Measurements from ENCODE around the gene PTPRM.

The PTPRM gene

GRCh38 chr18:7844418-7844817 is 277.3 kb downstream of the PTPRM start:
- no peak for DNase-seq (ENCODE audit: low read depth in 2 of 3, low spot score in 1 of 3)

- DNase-seq (ENCODE audit: low read depth in 2 of 3, low spot score in 1 of 3) = no peak
Observed at GRCh38 chr18:7846335-7846734, 279.2 kb downstream of the PTPRM start.

- DNase-seq (ENCODE audit: low read depth in 2 of 3, low spot score in 1 of 3) = no peak
Observed at GRCh38 chr18:7847357-7848053, 280.4 kb downstream of the PTPRM start.

- DNase-seq (ENCODE audit: low read depth in 2 of 3, low spot score in 1 of 3) = no peak
Observed at GRCh38 chr18:7848054-7848412, 280.9 kb downstream of the PTPRM start.

GRCh38 chr18:7850446-7850845 is 283.3 kb downstream of the PTPRM start:
- DNase-seq (ENCODE audit: low read depth in 2 of 3, low spot score in 1 of 3) = no peak

GRCh38 chr18:7855028-7855427 is 287.9 kb downstream of the PTPRM start:
- no peak for DNase-seq (ENCODE audit: low read depth in 2 of 3, low spot score in 1 of 3)

GRCh38 chr18:7855671-7856070 is 288.6 kb downstream of the PTPRM start:
- DNase-seq (ENCODE audit: low read depth in 2 of 3, low spot score in 1 of 3) = no peak

- no peak for DNase-seq (ENCODE audit: low read depth in 2 of 3, low spot score in 1 of 3)
Observed at GRCh38 chr18:7856116-7856515, 289.0 kb downstream of the PTPRM start.

- no peak for DNase-seq (ENCODE audit: low read depth in 2 of 3, low spot score in 1 of 3)
Observed at GRCh38 chr18:7856733-7857132, 289.6 kb downstream of the PTPRM start.

GRCh38 chr18:7857562-7857961 is 290.4 kb downstream of the PTPRM start:
- no peak for DNase-seq (ENCODE audit: low read depth in 2 of 3, low spot score in 1 of 3)

GRCh38 chr18:7859122-7859521 is 292.0 kb downstream of the PTPRM start:
- DNase-seq (ENCODE audit: low read depth in 2 of 3, low spot score in 1 of 3) = no peak

GRCh38 chr18:7870266-7870665 is 303.1 kb downstream of the PTPRM start:
- DNase-seq (ENCODE audit: low read depth in 2 of 3, low spot score in 1 of 3) = no peak

GRCh38 chr18:7870855-7871254 is 303.7 kb downstream of the PTPRM start:
- no peak for DNase-seq (ENCODE audit: low read depth in 2 of 3, low spot score in 1 of 3)

GRCh38 chr18:7871560-7872456 is 304.7 kb downstream of the PTPRM start:
- DNase-seq (ENCODE audit: low read depth in 2 of 3, low spot score in 1 of 3) = no peak

- DNase-seq (ENCODE audit: low read depth in 2 of 3, low spot score in 1 of 3) = no peak
Observed at GRCh38 chr18:7872569-7872968, 305.5 kb downstream of the PTPRM start.

GRCh38 chr18:7873316-7873715 is 306.2 kb downstream of the PTPRM start:
- DNase-seq (ENCODE audit: low read depth in 2 of 3, low spot score in 1 of 3) = no peak

- DNase-seq (ENCODE audit: low read depth in 2 of 3, low spot score in 1 of 3) = no peak
Observed at GRCh38 chr18:7876354-7877104, 309.4 kb downstream of the PTPRM start.

- no peak for DNase-seq (ENCODE audit: low read depth in 2 of 3, low spot score in 1 of 3)
Observed at GRCh38 chr18:7877609-7878008, 310.5 kb downstream of the PTPRM start.

GRCh38 chr18:7878265-7879211 is 311.4 kb downstream of the PTPRM start:
- DNase-seq (ENCODE audit: low read depth in 2 of 3, low spot score in 1 of 3) = no peak

- no peak for DNase-seq (ENCODE audit: low read depth in 2 of 3, low spot score in 1 of 3)
Observed at GRCh38 chr18:7879717-7880116, 312.6 kb downstream of the PTPRM start.

- no peak for DNase-seq (ENCODE audit: low read depth in 2 of 3, low spot score in 1 of 3)
Observed at GRCh38 chr18:7885865-7886264, 318.7 kb downstream of the PTPRM start.

All from stimulated activated CD4-positive, alpha-beta T cell treated with anti-CD3 and anti-CD28 coated beads, Interleukin-12 subunit alpha, Interleukin-12 subunit beta, amount 100 ng/mL, for 48 hours (primary cell).